NCI-H187 treated with DMSO at 0.1 percent for 48 hours (cell line): Measurements from ENCODE around the gene LIPE.

Experiments
- DNase-seq: peaks from one replicate; lab custom pipeline; 2025; lab: John Stamatoyannopoulos, UW

The LIPE gene

GRCh38 chr19:42443944-42444398, 16.8 kb upstream of the LIPE start:
- no peak for DNase-seq

GRCh38 chr19:42442833-42443232, 15.6 kb upstream of the LIPE start, which contains the start of gene CXCL17:
Gene CXCL17, minus strand, starts transcription at chr19:42442946. Its CDS starts 114 bp downstream, at chr19:42442832.
- no peak for DNase-seq

GRCh38 chr19:42441049-42441445, 13.9 kb upstream of the LIPE start:
- DNase-seq, result no peak

- DNase-seq, result no peak
Measured at GRCh38 chr19:42440357-42441048, 13.3 kb upstream of the LIPE start.

GRCh38 chr19:42436006-42436405, 8.8 kb upstream of the LIPE start:
- no peak for DNase-seq

GRCh38 chr19:42435316-42435715, 8.1 kb upstream of the LIPE start:
- no peak for DNase-seq

- no peak for DNase-seq
Measured at GRCh38 chr19:42433503-42434260, 6.5 kb upstream of the LIPE start.

- DNase-seq, result no peak
Measured at GRCh38 chr19:42431486-42431885, 4.3 kb upstream of the LIPE start.

- no peak for DNase-seq
Measured at GRCh38 chr19:42428676-42429075, 1.5 kb upstream of the LIPE start.

- no peak for DNase-seq
Measured at GRCh38 chr19:42426643-42427042, 545 bp downstream of the LIPE start.

GRCh38 chr19:42424712-42425131, 2.5 kb downstream of the LIPE start:
- no peak for DNase-seq

GRCh38 chr19:42424345-42424707, 2.9 kb downstream of the LIPE start:
- no peak for DNase-seq

GRCh38 chr19:42423462-42424344, 3.5 kb downstream of the LIPE start:
- peak; percentile 64 for DNase-seq

- DNase-seq, result peak; percentile 28
Measured at GRCh38 chr19:42422901-42423461, 4.2 kb downstream of the LIPE start.

- no peak for DNase-seq
Measured at GRCh38 chr19:42422092-42422900, 4.9 kb downstream of the LIPE start.

GRCh38 chr19:42421591-42422031, 5.6 kb downstream of the LIPE start:
- no peak for DNase-seq

- DNase-seq, result no peak
Measured at GRCh38 chr19:42421101-42421500, 6.1 kb downstream of the LIPE start.

GRCh38 chr19:42420055-42420544, 7.1 kb downstream of the LIPE start:
- no peak for DNase-seq

- DNase-seq, result no peak
Measured at GRCh38 chr19:42419309-42419708, 7.9 kb downstream of the LIPE start.

- no peak for DNase-seq
Measured at GRCh38 chr19:42412661-42413076, 14.5 kb downstream of the LIPE start.

- no peak for DNase-seq
Measured at GRCh38 chr19:42412227-42412626, 15.0 kb downstream of the LIPE start.
